ENCODE data around the gene SNX33.
"Not testable (repeated sequence)": the region's sequence is repeated elsewhere in the genome, so short reads cannot be mapped to it uniquely, and the experiment has no call there.

Gene SNX33

DNA sequence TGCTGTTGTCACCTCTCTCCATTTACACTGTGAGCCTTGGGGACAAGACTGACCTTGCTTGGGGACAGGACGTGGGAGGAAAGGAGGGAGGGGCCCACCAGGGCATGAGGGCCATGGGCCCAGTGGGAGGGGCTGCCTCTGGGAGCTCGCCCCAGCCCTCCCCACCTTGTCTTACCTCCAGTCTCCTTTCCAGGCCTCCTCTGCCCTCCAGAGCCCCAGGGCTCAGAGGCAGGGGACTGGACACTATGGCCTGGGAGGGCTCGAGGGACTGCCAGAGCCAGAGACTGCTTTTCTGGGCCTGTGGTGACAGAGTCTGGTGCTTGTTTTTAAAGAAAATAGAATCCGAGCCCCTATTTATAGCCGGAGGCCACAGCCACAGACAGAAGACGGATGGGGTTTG, 54.7 kb downstream of the SNX33 start:
- DNase-seq = no peak

DNA sequence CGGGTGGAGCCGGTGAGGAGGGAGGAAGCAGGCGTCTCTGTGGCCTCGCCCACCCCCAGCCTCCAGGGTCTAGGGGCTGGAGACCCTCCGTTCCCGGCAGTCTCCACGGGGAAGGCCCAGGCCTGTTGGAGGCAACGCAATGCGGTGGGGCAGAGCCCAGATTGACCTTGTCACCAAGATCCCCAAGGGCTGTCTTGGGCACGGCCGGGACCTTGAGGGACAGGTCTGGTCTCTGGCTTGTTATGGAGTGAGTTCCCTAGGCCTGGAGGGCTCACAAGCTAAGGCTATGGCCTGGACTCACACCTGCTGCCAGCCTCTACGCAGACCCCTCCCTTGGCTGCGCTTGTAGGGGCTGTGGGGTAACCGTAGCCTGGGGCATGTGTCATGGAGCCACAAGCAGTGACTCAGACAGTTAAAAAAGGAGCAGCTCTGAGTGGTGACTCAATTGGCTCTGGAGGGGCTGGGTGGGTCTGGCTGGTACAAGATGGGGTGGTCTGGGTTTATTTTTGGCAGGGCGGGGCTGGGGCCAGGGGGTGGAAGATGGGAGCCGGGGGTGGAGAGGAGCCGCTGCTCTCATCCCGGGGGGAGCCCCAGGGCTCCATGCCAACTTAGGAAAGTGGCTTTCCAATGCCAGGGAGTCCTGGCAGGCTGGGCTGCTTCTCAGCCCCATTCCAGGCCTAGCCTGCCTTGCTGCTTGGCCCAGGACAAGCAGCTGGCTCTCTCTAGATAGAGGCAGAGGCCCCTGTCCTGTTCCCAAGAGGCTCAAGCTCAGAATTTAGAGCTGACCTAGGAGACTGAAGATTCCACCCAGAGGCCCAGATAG, 55.9 kb downstream of the SNX33 start:
- not testable (repeated sequence) for DNase-seq

DNA sequence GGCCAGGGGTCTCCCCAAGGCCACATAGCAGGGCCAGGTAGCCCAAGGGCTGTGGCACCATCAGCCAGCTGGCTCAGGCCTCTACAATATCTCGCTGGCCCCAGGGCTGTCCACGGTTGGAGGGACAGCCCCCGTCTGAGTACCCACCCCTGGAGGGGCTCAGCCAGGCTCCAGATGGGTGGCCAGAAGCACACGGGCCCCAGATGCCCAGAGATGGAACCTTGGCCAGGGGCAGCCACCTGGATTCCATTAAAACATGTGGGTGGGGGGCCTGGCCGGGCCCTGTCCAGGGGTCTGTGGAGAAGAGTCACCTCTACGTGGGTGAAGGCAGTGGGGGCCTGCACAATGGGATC, 56.5 kb downstream of the SNX33 start:
- DNase-seq = no peak

DNA sequence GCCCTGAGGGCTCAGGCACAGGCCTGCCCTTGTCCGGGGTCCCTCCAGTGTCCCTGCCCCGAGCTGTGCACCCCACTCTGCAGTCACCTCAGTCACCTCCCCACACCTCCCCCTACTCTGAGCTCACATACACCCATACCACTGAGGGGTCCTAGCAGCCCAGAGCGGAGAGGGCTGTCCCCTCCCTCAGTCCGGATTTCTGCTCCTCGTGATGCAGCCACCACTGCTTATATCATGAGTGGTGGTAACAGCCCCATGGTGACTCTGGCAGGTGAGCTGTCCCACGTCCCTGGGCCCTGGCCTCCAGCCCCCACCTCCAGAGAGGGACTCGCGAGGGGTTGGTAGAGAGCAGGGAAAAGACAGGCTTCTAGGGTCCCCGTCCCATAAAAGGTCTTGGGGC, 56.9 kb downstream of the SNX33 start:
- DNase-seq = no peak

DNA sequence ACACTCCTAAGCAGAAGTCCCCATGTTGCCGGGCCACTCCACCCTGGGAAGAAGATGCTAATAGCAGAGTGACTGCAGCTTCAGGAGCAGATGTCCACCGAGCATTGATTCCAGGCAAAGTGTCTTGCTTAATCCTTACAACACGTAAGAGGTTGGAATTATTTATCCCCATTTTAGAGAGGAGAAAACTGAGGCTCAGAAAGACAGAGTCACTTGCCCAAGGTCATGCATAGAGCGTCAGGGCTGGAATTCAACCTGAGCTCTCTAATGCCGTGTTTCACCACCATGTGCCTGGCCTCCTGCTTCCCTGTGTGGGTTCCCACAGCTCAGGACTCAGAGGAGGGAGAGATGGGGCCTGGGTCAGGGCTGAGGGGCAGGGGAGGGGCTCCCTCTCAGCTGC, 57.7 kb downstream of the SNX33 start:
- not testable (repeated sequence) for DNase-seq

DNA sequence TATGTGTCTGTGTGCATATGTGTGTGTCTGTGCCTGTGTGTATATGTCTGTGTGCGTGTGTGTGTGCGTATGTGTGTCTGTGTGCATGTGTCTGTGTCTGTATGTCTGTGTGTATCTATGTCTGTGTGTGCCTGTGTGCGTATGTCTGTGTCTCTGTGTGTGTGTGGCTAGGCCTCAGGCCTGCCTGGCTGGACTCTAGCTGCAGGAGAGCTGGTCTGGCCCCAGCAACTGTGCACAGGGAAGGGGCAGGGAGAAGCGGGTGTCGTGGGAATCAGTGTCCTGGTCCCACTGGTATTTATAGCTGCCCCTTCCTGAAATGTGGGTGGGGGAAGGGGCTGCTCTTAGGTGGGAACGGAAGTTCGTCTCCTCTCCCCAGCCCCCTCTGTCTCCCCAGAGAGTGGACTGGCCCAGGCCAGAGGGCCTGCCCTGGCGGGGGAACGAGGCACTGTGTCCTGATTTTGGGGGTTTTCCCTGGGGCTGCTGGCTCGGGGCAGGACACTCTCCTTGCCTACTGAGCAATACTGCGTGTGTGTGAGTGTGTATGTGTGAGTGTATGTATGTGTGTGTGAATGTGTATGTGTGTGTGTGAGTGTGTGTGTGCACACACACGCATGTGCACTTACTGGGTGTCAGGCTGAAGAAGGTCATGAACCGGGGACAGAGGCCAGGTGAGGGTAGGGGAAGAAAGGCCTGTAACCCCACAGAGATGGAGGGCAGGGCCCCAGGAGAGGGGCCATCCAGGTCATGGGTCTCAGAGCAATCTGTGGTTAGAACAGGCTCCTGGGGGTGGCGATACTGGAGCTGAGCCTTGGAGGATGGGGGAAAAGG, 58.4 kb downstream of the SNX33 start:
- no peak for DNase-seq

DNA sequence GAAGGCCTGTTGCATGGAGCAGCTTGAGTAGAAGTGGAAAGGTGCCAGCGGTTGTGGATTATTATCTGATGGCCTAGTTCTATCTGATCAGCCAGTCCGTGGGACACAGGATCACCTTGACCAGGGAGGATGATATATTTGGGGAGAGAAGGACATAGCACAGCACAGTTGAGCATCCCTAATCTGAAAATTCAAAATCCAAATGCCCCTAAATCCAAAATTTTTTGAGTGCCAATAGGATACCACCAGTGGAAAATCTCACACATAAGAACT, 58.9 kb downstream of the SNX33 start:
- DNase-seq = no peak

DNA sequence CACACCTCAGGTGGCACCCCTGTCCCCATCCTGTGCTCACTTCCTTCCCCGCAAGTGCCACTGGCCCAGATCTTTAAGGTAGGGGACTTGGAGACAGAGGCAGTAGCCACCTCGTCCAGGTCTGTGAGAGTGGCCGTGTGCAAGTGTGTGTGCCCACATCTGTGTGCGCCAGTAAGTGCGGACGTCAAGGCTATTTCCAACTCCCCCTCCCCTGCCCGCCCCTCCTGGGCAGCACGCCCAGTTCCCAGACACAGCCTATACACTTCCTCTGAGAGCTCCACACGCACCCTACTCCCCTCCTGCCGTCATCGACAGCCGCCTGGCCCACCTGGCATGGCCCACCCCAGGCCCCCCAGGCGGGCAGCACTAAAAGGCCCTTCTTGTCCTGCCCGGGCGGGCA, 61.7 kb downstream of the SNX33 start:
- DNase-seq = not testable (repeated sequence)

DNA sequence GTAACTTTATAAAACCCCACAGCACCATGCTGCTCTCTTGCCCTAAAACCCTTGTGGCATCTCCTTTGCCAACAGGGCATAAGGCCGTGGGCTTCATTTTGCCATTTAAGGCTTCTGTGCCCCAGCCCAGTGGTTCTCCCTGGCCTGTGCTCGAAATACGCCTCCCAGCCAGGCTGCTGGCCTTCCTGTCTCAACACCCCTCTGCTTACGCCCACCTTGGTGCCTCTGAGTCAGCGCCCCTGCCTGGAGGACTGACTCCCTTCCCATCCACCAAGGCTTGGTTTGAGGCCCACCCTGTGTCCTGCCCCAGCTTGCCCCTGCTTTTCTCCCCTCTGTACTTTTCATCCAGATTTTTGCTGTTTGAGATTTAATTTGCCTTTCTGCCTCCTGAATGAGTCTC, 63.2 kb downstream of the SNX33 start:
- DNase-seq = not testable (repeated sequence)

DNA sequence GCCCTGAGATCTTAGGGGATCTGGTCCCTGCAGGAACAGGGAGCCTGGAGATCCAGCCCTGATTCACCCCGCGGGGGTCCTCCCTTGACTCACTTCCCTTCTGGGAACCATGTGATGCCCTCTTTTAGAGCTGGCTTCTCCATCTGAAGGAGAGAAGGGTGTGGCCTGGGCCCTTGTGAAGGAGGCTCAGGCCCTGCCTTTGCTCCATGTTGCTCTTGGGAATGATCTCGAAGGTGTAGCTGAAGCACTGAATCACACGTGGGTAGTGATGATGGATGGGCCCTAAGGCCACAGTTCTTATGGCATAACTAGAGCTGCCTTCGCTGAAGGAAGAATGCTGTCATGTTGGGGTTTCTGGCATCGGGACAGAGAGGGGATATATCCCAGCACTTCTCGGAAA, 63.8 kb downstream of the SNX33 start:
- not testable (repeated sequence) for DNase-seq
